Neural cell (in vitro differentiated cells): ENCODE measurements around the gene KCTD3. TPM values are rescaled to one million over a fixed set of nuclear protein-coding genes. Genes with fewer than 3 reads are reported as not detected.

Source experiments
- H2AFZ ChIP-seq: fragments of 200-600, 300-800 bp; sonication (generic), shearing (Covaris generic); 2 replicates; pipeline ENCODE4 v1.6.0; 2014; ENCODE audit warnings: low read depth, mild to moderate bottlenecking, antibody characterized with exemption, low read length, moderate library complexity
- H3F3A ChIP-seq: fragments of 200-600 bp; shearing (Covaris generic); 2 replicates; pipeline ENCODE4 v1.6.1; 2016; ENCODE audit warnings: mild to moderate bottlenecking, moderate library complexity, mixed read lengths, antibody characterized with exemption, low read length; ENCODE audit not compliant: insufficient read depth, poor library complexity, severe bottlenecking
- H3K27ac ChIP-seq: fragments of 200-600, 300-800 bp; sonication (generic), shearing (Covaris generic); 2 replicates; pipeline ENCODE4 v1.5.1; 2014; ENCODE audit warnings: mild to moderate bottlenecking, low read length, moderate library complexity
- H3K27me3 ChIP-seq: fragments of 300-800, 200-600 bp; sonication (generic), shearing (Covaris generic); 2 replicates; pipeline ENCODE4 v1.6.0; 2014; ENCODE audit warnings: mild to moderate bottlenecking, low read depth, low read length, moderate library complexity; ENCODE audit not compliant: insufficient read depth
- H3K36me3 ChIP-seq: fragments of 300-800, 200-600 bp; sonication (generic), shearing (Covaris generic); 2 replicates; pipeline ENCODE4 v1.5.1; 2014; ENCODE audit warnings: mild to moderate bottlenecking, antibody characterized with exemption, low read length, moderate library complexity; ENCODE audit not compliant: insufficient read depth
- H3K4me2 ChIP-seq: fragments of 300-800, 200-600 bp; sonication (generic), shearing (Covaris generic); 2 replicates; pipeline ENCODE4 v1.6.0; 2014; ENCODE audit warnings: mild to moderate bottlenecking, low read length
- H3K4me3 ChIP-seq: fragments of 300-800, 200-600 bp; sonication (generic), shearing (Covaris generic); 2 replicates; pipeline ENCODE4 v1.5.1; 2014; ENCODE audit warnings: mild to moderate bottlenecking, low read length, moderate library complexity
- H3K79me2 ChIP-seq: fragments of 200-600 bp; shearing (Covaris generic); replicated peaks from 2 replicates; pipeline ENCODE4 v1.6.0; 2014; ENCODE audit warnings: mild to moderate bottlenecking, low read length, moderate library complexity; ENCODE audit not compliant: insufficient read depth
- H3K9ac ChIP-seq: fragments of 300-800, 200-600 bp; sonication (generic), shearing (Covaris generic); 2 replicates; pipeline ENCODE4 v1.6.1; 2016; ENCODE audit warnings: mild to moderate bottlenecking, low read length, mixed read lengths
- H3K9me2 ChIP-seq: fragments of 200-600 bp; shearing (Covaris generic); 2 replicates; pipeline ENCODE4 v1.6.1; 2016; ENCODE audit warnings: mild to moderate bottlenecking, low read length, mixed read lengths; ENCODE audit not compliant: insufficient read depth
- H3K9me3 ChIP-seq: fragments of 200-600, 300-800 bp; sonication (generic), shearing (Covaris generic); 2 replicates; pipeline ENCODE4 v1.6.1; 2016; ENCODE audit warnings: mild to moderate bottlenecking, mixed run types, low read length, moderate library complexity, mixed read lengths
- H4K20me1 ChIP-seq: fragments of 200-600 bp; shearing (Covaris generic); 2 replicates; pipeline ENCODE4 v1.6.1; 2016; ENCODE audit warnings: mild to moderate bottlenecking, mixed run types; ENCODE audit not compliant: insufficient read depth
- EP300 ChIP-seq: fragments of 450-650 bp; conservative IDR thresholded peaks from 2 replicates; pipeline ENCODE4 v1.6.1; 2014; ENCODE audit warnings: antibody characterized with exemption, mild to moderate bottlenecking, moderate library complexity; ENCODE audit not compliant: poor library complexity, severe bottlenecking
- EZH2 ChIP-seq: fragments of 200-600, 300-800 bp; shearing (Covaris generic), sonication (generic); IDR thresholded peaks from 2 replicates; pipeline ENCODE4 v1.6.1; 2014; ENCODE audit warnings: antibody characterized with exemption, low read length, borderline replicate concordance, mild to moderate bottlenecking; ENCODE audit not compliant: insufficient read depth, poor library complexity, severe bottlenecking
- MXI1 ChIP-seq: fragments of 450-650 bp; conservative IDR thresholded peaks from 2 replicates; pipeline ENCODE4 v1.6.1; 2014; ENCODE audit warnings: antibody characterized with exemption, mild to moderate bottlenecking; ENCODE audit not compliant: poor library complexity, severe bottlenecking
- POLR2AphosphoS5 ChIP-seq: IDR thresholded peaks from 2 replicates; pipeline ENCODE4 v1.6.1; 2012
- RAD21 ChIP-seq: fragments of 450-650 bp; conservative IDR thresholded peaks from 2 replicates; pipeline ENCODE4 v1.6.1; 2014; ENCODE audit warnings: antibody characterized with exemption, mild to moderate bottlenecking, moderate library complexity
- SMC3 ChIP-seq: fragments of 450-650 bp; conservative IDR thresholded peaks from 2 replicates; pipeline ENCODE4 v1.6.1; 2014; ENCODE audit warnings: antibody characterized with exemption, mild to moderate bottlenecking, moderate library complexity; ENCODE audit not compliant: poor library complexity
- TAF1 ChIP-seq: IDR thresholded peaks from 2 replicates; pipeline ENCODE4 v1.6.1; 2012; ENCODE audit warnings: low read depth
- polyA plus RNA-seq: library from polyadenylated mRNA; depleted of rRNA; stranded (reverse); fragments of >200 nt; gene quantifications from 2 replicates; pipeline ENCODE4 v1.2.3, GENCODE V29; 2014
- TF ChIP-seq, protein P1 (sequence below): fragments of 450-650 bp; IDR thresholded peaks from 2 replicates; pipeline ENCODE4 v1.5.1; 2014; ENCODE audit warnings: antibody characterized with exemption, mild to moderate bottlenecking, moderate library complexity; ENCODE audit not compliant: poor library complexity, severe bottlenecking
- TF ChIP-seq, protein P2 (sequence below): IDR thresholded peaks from 2 replicates; pipeline ENCODE4 v1.6.1; 2012; ENCODE audit warnings: borderline replicate concordance

Gene KCTD3
- polyA plus RNA-seq, 1 donor from 2014 or later, result 82.9 TPM

DNA sequence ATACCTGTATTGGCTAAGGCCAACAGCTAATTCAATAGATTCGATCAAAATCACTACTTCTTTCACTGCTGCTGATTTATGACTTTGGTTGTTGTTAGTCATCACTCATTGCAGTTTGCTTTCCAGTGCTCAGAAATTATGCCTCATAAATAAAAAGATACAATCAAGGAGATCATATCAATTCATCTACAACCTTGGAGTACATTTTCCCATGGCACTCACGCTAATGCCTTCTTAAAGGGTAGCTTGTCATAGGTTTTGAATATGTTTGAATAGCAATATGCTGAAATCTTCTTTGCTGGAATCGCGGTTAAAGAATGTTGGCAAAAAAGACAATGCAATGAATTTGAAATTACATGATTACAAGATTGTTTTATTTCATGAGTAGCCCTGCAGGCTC, 89.9 kb downstream of the KCTD3 start:
- no peaks in the 10 kb centered on the region for H3K9me3 ChIP-seq

DNA sequence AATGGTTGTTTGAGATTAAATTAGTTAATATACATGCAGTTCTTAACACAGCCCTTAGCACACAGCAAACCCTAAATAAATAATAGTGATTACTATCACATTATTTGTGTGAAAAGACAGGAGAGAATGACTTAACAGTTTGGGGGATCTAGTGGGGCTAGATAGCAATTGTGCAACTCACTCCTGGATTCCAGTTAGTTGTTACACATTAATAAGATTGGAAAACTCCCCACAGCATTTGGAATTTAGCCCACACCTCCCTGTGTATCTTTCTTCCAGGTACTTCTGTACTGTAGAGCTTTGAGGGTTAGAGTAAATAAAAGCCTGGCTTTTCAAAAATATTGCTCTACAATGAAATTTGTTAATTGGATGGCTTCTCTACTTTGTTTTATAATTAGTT, 93.2 kb downstream of the KCTD3 start:
- Histone ChIP-seq H3F3A (no peaks in the 10 kb centered on the region), H3K4me3 (no peak overlapping the region), H3K27ac (no peak overlapping the region), H3K4me2 (no peak overlapping the region), H3K9ac (no peak overlapping the region), H3K79me2 (no peaks in the 10 kb centered on the region), H3K9me2 (no peaks in the 10 kb centered on the region), H3K9me3 (no peaks in the 10 kb centered on the region), H4K20me1 (no peaks in the 10 kb centered on the region), H2AFZ (no peak overlapping the region), H3K27me3 (no peaks in the 10 kb centered on the region), H3K36me3 (no peaks in the 10 kb centered on the region)
- TF ChIP-seq EZH2, result no peak
- no peak for TF ChIP-seq MXI1
- no peak for TF ChIP-seq POLR2AphosphoS5
- no peak for TF ChIP-seq TAF1
- no peak for TF ChIP-seq RAD21
- TF ChIP-seq SMC3, result no peak

More for the DNA sequence above, 89.9 kb downstream of the KCTD3 start:
- Histone ChIP-seq H3K4me2 (no peak overlapping the region), H3K4me3 (peak overlapping the region; percentile 25), H3K9ac (no peak overlapping the region), H3F3A (no peaks in the 10 kb centered on the region), H3K79me2 (no peaks in the 10 kb centered on the region), H3K27ac (peak overlapping the region; percentile 51), H3K27me3 (no peaks in the 10 kb centered on the region), H3K9me2 (no peaks in the 10 kb centered on the region), H2AFZ (no peak overlapping the region), H4K20me1 (no peaks in the 10 kb centered on the region), H3K36me3 (no peaks in the 10 kb centered on the region)
- TF ChIP-seq EP300 (peak; percentile 42), POLR2AphosphoS5 (peak; percentile 15)
- TF ChIP-seq, protein P1, sequence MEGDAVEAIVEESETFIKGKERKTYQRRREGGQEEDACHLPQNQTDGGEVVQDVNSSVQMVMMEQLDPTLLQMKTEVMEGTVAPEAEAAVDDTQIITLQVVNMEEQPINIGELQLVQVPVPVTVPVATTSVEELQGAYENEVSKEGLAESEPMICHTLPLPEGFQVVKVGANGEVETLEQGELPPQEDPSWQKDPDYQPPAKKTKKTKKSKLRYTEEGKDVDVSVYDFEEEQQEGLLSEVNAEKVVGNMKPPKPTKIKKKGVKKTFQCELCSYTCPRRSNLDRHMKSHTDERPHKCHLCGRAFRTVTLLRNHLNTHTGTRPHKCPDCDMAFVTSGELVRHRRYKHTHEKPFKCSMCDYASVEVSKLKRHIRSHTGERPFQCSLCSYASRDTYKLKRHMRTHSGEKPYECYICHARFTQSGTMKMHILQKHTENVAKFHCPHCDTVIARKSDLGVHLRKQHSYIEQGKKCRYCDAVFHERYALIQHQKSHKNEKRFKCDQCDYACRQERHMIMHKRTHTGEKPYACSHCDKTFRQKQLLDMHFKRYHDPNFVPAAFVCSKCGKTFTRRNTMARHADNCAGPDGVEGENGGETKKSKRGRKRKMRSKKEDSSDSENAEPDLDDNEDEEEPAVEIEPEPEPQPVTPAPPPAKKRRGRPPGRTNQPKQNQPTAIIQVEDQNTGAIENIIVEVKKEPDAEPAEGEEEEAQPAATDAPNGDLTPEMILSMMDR, result no peak

DNA sequence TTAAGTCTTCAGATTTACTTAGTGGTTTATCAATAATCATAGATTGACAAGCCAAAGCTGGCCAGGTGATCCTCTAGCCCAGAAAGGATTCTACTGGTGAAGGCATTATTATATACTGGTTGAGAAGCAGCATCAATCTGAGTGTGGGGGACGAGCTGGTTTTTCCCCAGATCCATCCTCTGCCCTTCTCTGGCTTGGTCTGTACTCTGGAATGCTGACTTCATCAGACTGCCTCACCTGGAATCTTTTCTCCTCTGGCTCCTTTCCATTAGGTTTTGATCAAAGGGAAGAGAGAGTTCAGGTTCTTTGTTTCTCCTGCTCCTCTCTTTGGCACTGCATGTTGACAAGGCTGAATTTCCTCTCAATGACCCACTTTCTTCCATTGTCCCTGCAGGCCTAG, 93.9 kb downstream of the KCTD3 start:
- H4K20me1 ChIP-seq, result no peaks in the 10 kb centered on the region
- H3K4me3 ChIP-seq, result no peak overlapping the region
- no peak overlapping the region for H3K4me2 ChIP-seq
- H3K9me3 ChIP-seq, result no peaks in the 10 kb centered on the region
- no peaks in the 10 kb centered on the region for H3K27me3 ChIP-seq
- no peaks in the 10 kb centered on the region for H3K79me2 ChIP-seq
- no peaks in the 10 kb centered on the region for H3F3A ChIP-seq
- H3K27ac ChIP-seq, result no peak overlapping the region
- TF ChIP-seq TAF1, result no peak
- TF ChIP-seq MXI1, result no peak
- no peak for TF ChIP-seq POLR2AphosphoS5
- no peak for TF ChIP-seq SMC3
- no peak for TF ChIP-seq EP300
- no peak for TF ChIP-seq RAD21
- no peak for TF ChIP-seq EZH2
- TF ChIP-seq, protein P2, sequence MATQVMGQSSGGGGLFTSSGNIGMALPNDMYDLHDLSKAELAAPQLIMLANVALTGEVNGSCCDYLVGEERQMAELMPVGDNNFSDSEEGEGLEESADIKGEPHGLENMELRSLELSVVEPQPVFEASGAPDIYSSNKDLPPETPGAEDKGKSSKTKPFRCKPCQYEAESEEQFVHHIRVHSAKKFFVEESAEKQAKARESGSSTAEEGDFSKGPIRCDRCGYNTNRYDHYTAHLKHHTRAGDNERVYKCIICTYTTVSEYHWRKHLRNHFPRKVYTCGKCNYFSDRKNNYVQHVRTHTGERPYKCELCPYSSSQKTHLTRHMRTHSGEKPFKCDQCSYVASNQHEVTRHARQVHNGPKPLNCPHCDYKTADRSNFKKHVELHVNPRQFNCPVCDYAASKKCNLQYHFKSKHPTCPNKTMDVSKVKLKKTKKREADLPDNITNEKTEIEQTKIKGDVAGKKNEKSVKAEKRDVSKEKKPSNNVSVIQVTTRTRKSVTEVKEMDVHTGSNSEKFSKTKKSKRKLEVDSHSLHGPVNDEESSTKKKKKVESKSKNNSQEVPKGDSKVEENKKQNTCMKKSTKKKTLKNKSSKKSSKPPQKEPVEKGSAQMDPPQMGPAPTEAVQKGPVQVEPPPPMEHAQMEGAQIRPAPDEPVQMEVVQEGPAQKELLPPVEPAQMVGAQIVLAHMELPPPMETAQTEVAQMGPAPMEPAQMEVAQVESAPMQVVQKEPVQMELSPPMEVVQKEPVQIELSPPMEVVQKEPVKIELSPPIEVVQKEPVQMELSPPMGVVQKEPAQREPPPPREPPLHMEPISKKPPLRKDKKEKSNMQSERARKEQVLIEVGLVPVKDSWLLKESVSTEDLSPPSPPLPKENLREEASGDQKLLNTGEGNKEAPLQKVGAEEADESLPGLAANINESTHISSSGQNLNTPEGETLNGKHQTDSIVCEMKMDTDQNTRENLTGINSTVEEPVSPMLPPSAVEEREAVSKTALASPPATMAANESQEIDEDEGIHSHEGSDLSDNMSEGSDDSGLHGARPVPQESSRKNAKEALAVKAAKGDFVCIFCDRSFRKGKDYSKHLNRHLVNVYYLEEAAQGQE, result no peak
- TF ChIP-seq, protein P1, result no peak
- H3K36me3 ChIP-seq, result no peaks in the 10 kb centered on the region
- H3K9ac ChIP-seq, result no peak overlapping the region
- no peaks in the 10 kb centered on the region for H3K9me2 ChIP-seq
- H2AFZ ChIP-seq, result no peak overlapping the region
